GM12878 (cell line): Measurements from ENCODE around the gene TMEM109. TPM values are rescaled to one million over a fixed set of nuclear protein-coding genes. Genes with fewer than 3 reads are reported as not detected.

Experiments used
- ATAC-seq: fragments of 200-7000 bp; cut with Tn5 transposase; 3 replicates; pipeline ENCODE4 v1.9.1; 2020; ENCODE audit warnings: mild to moderate bottlenecking, moderate library complexity
- Bru-seq: library from RNA; stranded (reverse); fragments of 400-500 nt; gene quantifications from one replicate; lab custom pipeline; 2021; lab: Mats Ljungman, UMichigan
- BruChase-seq, 2 experiments: library from RNA; stranded (reverse); fragments of 400-500 nt; gene quantifications; one replicate each; lab custom pipeline; 2021; lab: Mats Ljungman, UMichigan
- BruUV-seq: library from RNA; stranded (reverse); fragments of 400-500 nt; replicated peaks from 2 replicates; lab custom pipeline; 2021; lab: Mats Ljungman, UMichigan
- CTCF ChIA-PET: fragments of 300-600 bp; sonication (Branson Sonifier 250); formaldehyde crosslinking; extraction: SDS; loops from one replicate; lab custom pipeline; 2021; ENCODE audit warnings: inconsistent platforms; lab: Yijun Ruan, JAX
- POLR2A ChIA-PET: fragments of 350-600 bp; formaldehyde crosslinking; extraction: SDS; loops from one replicate; lab custom pipeline; 2021; ENCODE audit warnings: inconsistent platforms; lab: Charles Lee
- RAD21 ChIA-PET: fragments of 300-600 bp; sonication (Branson Sonifier 250); formaldehyde crosslinking; loops from one replicate; lab custom pipeline; 2023; ENCODE audit warnings: antibody characterized with exemption; ENCODE audit not compliant: unreplicated experiment; lab: Charles Lee
- SMC1A ChIA-PET: fragments of 300-600 bp; sonication (Branson Sonifier 250); formaldehyde crosslinking; loops from one replicate; lab custom pipeline; 2023; ENCODE audit not compliant: unreplicated experiment, uncharacterized antibody; lab: Charles Lee
- DNase-seq: peaks from one replicate; pipeline ENCODE4 v3.0.0-alpha.2; 2011; ENCODE audit warnings: low read depth, low spot score
- FAIRE-seq: peaks from 3 replicates; lab custom pipeline; 2011; peaks lifted over from hg19 to GRCh38; lab: Jason Lieb, UNC
- H2AFZ ChIP-seq: 2 replicates; pipeline ENCODE4 v1.6.0; 2011; ENCODE audit warnings: low read depth, low read length, control low read depth; ENCODE audit not compliant: control insufficient read depth
- H3K27ac ChIP-seq: 2 replicates; pipeline ENCODE4 v1.5.1; 2011; ENCODE audit warnings: control low read depth; ENCODE audit not compliant: control insufficient read depth, insufficient read depth
- H3K27me3 ChIP-seq, 2 experiments: replicated peaks in 1 of 2; 2 replicates each; pipeline versions ENCODE4 v1.6.0 to v1.6.1; 2011; ENCODE audit warnings: low read length in 1 of 2; ENCODE audit not compliant: control insufficient read depth in 2 of 2, insufficient read depth in 2 of 2
- H3K36me3 ChIP-seq, 2 experiments: 2 replicates each; pipeline ENCODE4 v1.5.1; 2011; ENCODE audit warnings: low read length in 1 of 2; ENCODE audit not compliant: control insufficient read depth in 2 of 2, insufficient read depth in 2 of 2
- H3K4me1 ChIP-seq: 2 replicates; pipeline ENCODE4 v1.6.1; 2011; ENCODE audit warnings: mild to moderate bottlenecking, low read length, moderate library complexity, mixed read lengths; ENCODE audit not compliant: control insufficient read depth, insufficient read depth
- H3K4me2 ChIP-seq: 2 replicates; pipeline ENCODE4 v1.6.0; 2011; ENCODE audit warnings: control low read depth; ENCODE audit not compliant: control insufficient read depth, insufficient read depth
- H3K4me3 ChIP-seq: fragments of 200-600 bp; sonication (generic); 2 replicates; pipeline ENCODE4 v1.5.1; 2016
- H3K79me2 ChIP-seq: 2 replicates; pipeline ENCODE4 v1.6.0; 2011; ENCODE audit warnings: low read length; ENCODE audit not compliant: control insufficient read depth, insufficient read depth
- H3K9ac ChIP-seq: 2 replicates; pipeline ENCODE4 v1.8.0; 2011; ENCODE audit warnings: low read length, control low read depth, mixed read lengths; ENCODE audit not compliant: control insufficient read depth, insufficient read depth
- H3K9me3 ChIP-seq: replicated peaks from 3 replicates; pipeline ENCODE4 v1.5.1; 2011; ENCODE audit warnings: mild to moderate bottlenecking, low read length; ENCODE audit not compliant: control insufficient read depth, insufficient read depth
- H4K20me1 ChIP-seq: 2 replicates; pipeline ENCODE4 v1.6.0; 2011; ENCODE audit not compliant: control insufficient read depth, insufficient read depth
- BCL11A ChIP-seq: IDR thresholded peaks from 2 replicates; pipeline ENCODE4 v1.6.1; 2011; ENCODE audit warnings: low read depth, low read length
- FOXK2 ChIP-seq: fragments of 450-650 bp; IDR thresholded peaks from 2 replicates; pipeline ENCODE4 v1.6.1; 2017; ENCODE audit warnings: mild to moderate bottlenecking, moderate library complexity
- NR2F1 ChIP-seq: fragments of 450-650 bp; conservative IDR thresholded peaks from 2 replicates; pipeline ENCODE4 v1.6.1; 2017; ENCODE audit warnings: mild to moderate bottlenecking
- SREBF1 ChIP-seq: IDR thresholded peaks from 2 replicates; pipeline ENCODE4 v1.6.1; 2012; ENCODE audit warnings: mild to moderate bottlenecking, low read length
- SRF ChIP-seq, 2 experiments: IDR thresholded peaks; 2 replicates each; pipeline ENCODE4 v1.6.1; 2011; ENCODE audit warnings: low read depth in 2 of 2, low read length in 2 of 2, mild to moderate bottlenecking in 1 of 2, moderate library complexity in 1 of 2
- SUPT20H ChIP-seq: IDR thresholded peaks from 2 replicates; pipeline ENCODE4 v1.6.1; 2011; ENCODE audit warnings: low read depth, mild to moderate bottlenecking, low read length, moderate library complexity, borderline replicate concordance; ENCODE audit not compliant: control insufficient read depth
- TAF1 ChIP-seq: IDR thresholded peaks from 2 replicates; pipeline ENCODE4 v1.6.1; 2011; ENCODE audit warnings: mild to moderate bottlenecking, low read depth, low read length, borderline replicate concordance
- YY1 ChIP-seq: IDR thresholded peaks from 2 replicates; pipeline ENCODE4 v1.6.1; 2011; ENCODE audit warnings: low read depth, mild to moderate bottlenecking, low read length
- ZBTB40 ChIP-seq: fragments of 450-650 bp; IDR thresholded peaks from 2 replicates; pipeline ENCODE4 v1.6.1; 2016; ENCODE audit warnings: mild to moderate bottlenecking, moderate library complexity, borderline replicate concordance
- WGBS: methylation state at CpG from one replicate; pipeline ENCODE4 v1.1.6; 2016; ENCODE audit warnings: low lambda C conversion rate; ENCODE audit not compliant: insufficient replicate concordance, insufficient coverage; ENCODE audit errors: missing lambda C conversion rate; 5-methylcytosine and 5-hydroxymethylcytosine counted together
- in situ Hi-C: fragments of 300-500 bp; cut with MboI; formaldehyde crosslinking; loops from 9 replicates; pipeline ENCODE4 v1.14.3; 2018; ENCODE audit warnings: mixed read lengths
- intact Hi-C: fragments of 100-400 bp; cut with micrococcal nuclease; formaldehyde crosslinking; loops from one replicate; pipeline ENCODE4 v1.14.2; 2022; ENCODE audit not compliant: unreplicated experiment
- long read RNA-seq, 2 experiments: library from polyadenylated mRNA; unstranded; transcript quantifications; one replicate each; pipeline ENCODE4 v2.0.0, GENCODE V29; 2019 to 2020
- polyA minus RNA-seq, 3 experiments: library from RNA; depleted of rRNA, polyadenylated mRNA; stranded (reverse); fragments of >200 nt; gene quantifications; 2 replicates each; pipeline ENCODE4 v1.2.3, GENCODE V29; 2011
- polyA plus RNA-seq, 11 experiments: library from polyadenylated mRNA; depleted of rRNA in 4 of 11; unstranded in 6 of 11; stranded (reverse) in 5 of 11; fragments of >200 nt; fragmentation: Nextera tagmentation in 4 of 11; fragmentation: Illumina TruSeq in 1 of 11; extraction: Ambion mirVana in 4 of 11; extraction: Trizol in 1 of 11; gene quantifications; 1 replicate in 1 of 11; 2 replicates in 10 of 11; pipeline versions ENCODE4 v1.2.1 to v1.2.3, GENCODE V29; 2011 to 2016; ENCODE audit warnings: inconsistent platforms in 2 of 11, missing spikeins in 2 of 11, low read depth in 1 of 11
- total RNA-seq, 4 experiments: library from RNA; depleted of rRNA in 3 of 4; stranded (reverse); fragments of >200 nt in 3 of 4; fragmentation: Illumina TruSeq in 1 of 4; extraction: Trizol in 1 of 4; gene quantifications; 2 replicates each; pipeline versions ENCODE4 v1.2.1 to v1.2.3, GENCODE V29; 2013 to 2021
- TF ChIP-seq, protein P1 (sequence below): IDR thresholded peaks from 2 replicates; pipeline ENCODE4 v1.6.1; 2011; ENCODE audit warnings: low read depth, low read length, improper control_type of control experiment, borderline replicate concordance

The TMEM109 gene
- 19.0 and 20.8 TPM in 2 replicates for total RNA-seq (2013; cell fraction: nucleolus; rRNA removed)
- total RNA-seq (2014; rRNA removed) (62.8 and 66.8 TPM in 2 replicates), total RNA-seq (2014; rRNA removed; fragmentation: Illumina TruSeq; extraction: Trizol) (38.3 and 43.3 TPM in 2 replicates), total RNA-seq (2021) (124 and 128 TPM in 2 replicates), polyA plus RNA-seq (2011; rRNA removed) (8.1 and 25.7 TPM in 2 replicates), polyA plus RNA-seq (2014; fragmentation: Illumina TruSeq; extraction: Trizol) (73.9 and 115 TPM in 2 replicates), polyA plus RNA-seq (2014; fragmentation: Nextera tagmentation; extraction: Ambion mirVana) (10 to 100 TPM; 21.9 to 52.9 TPM), polyA plus RNA-seq (2014; rRNA removed) (104 and 117 TPM in 2 replicates), polyA plus RNA-seq (2016; fragmentation: Nextera tagmentation; extraction: Ambion mirVana) (100 to 1,000 TPM; 179 to 199 TPM), polyA minus RNA-seq (2011; rRNA and poly(A)+ RNA removed) (15.6 and 17.1 TPM in 2 replicates), Bru-seq, nascent RNA (percentile 61 among the genes with signal in this experiment), BruChase-seq, experiment 1, labeled RNA remaining after a 6-hour chase (percentile 76 among the genes with signal in this experiment), BruChase-seq, experiment 2, labeled RNA remaining after a 2-hour chase (percentile 69 among the genes with signal in this experiment)
- 52.2 TPM for polyA plus RNA-seq (2011; ENCODE audit: low read depth)
- 37.4 and 37.6 TPM in 2 replicates for polyA plus RNA-seq (2011; cell fraction: cytosol; rRNA removed)
- polyA plus RNA-seq (2011; cell fraction: nucleus; rRNA removed), result 18.8 and 25.3 TPM in 2 replicates
- polyA plus RNA-seq (2012), result 42.7 and 46.8 TPM in 2 replicates
- polyA minus RNA-seq (2011; cell fraction: cytosol; rRNA and poly(A)+ RNA removed), result 8.0 and 8.4 TPM in 2 replicates
- 4.8 and 7.1 TPM in 2 replicates for polyA minus RNA-seq (2011; cell fraction: nucleus; rRNA and poly(A)+ RNA removed)
- long read RNA-seq, experiment 1, transcript TMEM109-201 (4 exons, 2,413 nt), result major isoform, 78 of 85 reads
- long read RNA-seq, experiment 1, partial matches to known transcripts, result 0 of 85 reads
- long read RNA-seq, experiment 1, other reads (novel, unspliced or antisense), result 5 of 85 reads
- long read RNA-seq, experiment 2, transcript TMEM109-201 (4 exons, 2,413 nt), result major isoform, 7 of 15 reads
- long read RNA-seq, experiment 2, partial matches to known transcripts, result 8 of 15 reads
- long read RNA-seq, experiment 2, other reads (novel, unspliced or antisense), result 0 of 15 reads

GRCh38 chr11:60913793-60914632, at the start of gene TMEM109:
Gene TMEM109 (plus strand): TSS chr11:60914158. CDS start chr11:60919694, 5,536 bp downstream.
- CTCF ChIA-PET, result interaction anchor here (0.5 to 4.5 kb wide), 25 partner anchors 8 to 948 kb away, joined by 3 to 46 read pairs (median 4); partner anchors contain the start of genes MS4A15, PRPF19, TMEM132A and TMEM216
- in situ Hi-C loops, result no loop called here
- FAIRE-seq, result peak; percentile 95
- Histone ChIP-seq H3K36me3 (no peaks in the 10 kb centered on the region; a peak in 1 of 4 replicates), H4K20me1 (no peaks in the 10 kb centered on the region), H3K27me3 (no peaks in the 10 kb centered on the region), H3K4me2 (peak within 1 kb of the TSS; percentile 99), H2AFZ (peak within 1 kb of the TSS; percentile 100), H3K27ac (peak within 1 kb of the TSS; percentile 94), H3K9me3 (peaks cover 5% of the 10 kb centered on the region), H3K4me1 (peaks cover 59% of the 10 kb centered on the region), H3K79me2 (peaks cover 34% of the 10 kb centered on the region), H3K4me3 (peak within 1 kb of the TSS; percentile 82), H3K9ac (peak within 1 kb of the TSS; percentile 85)
- RAD21 ChIA-PET, result interaction anchor here (0.8 to 5.9 kb wide), 21 partner anchors 9 to 274 kb away, joined by 3 to 43 read pairs (median 4); partner anchors contain the start of gene TMEM132A
- SMC1A ChIA-PET, result interaction anchor here (0.7 to 5.9 kb wide), 22 partner anchors 9 to 479 kb away, joined by 3 to 76 read pairs (median 5); partner anchors contain the start of genes MS4A1, SLC15A3, TMEM132A and TMEM216
- POLR2A ChIA-PET, result interaction anchor here (0.6 to 3.2 kb wide), 19 partner anchors 9 to 447 kb away, joined by 3 to 11 read pairs (median 5); partner anchors contain the start of genes SLC15A3 and TMEM132A
- peak; percentile 67 for ATAC-seq
- WGBS, result under 1% methylated on average over 70 of the region's 70 CpGs
- DNase-seq, result peak; percentile 86
- TSS peak; percentile 67 for BruUV-seq
- intact Hi-C loops, result loop anchor here (2.0 kb wide), 2 partner anchors 39 to 147 kb away; partner anchors contain the start of gene SLC15A3
- 0 out of 2 replicates have a peak, but pooled peaks have one; percentile 34 for TF ChIP-seq NR2F1
- peak; percentile 70; the same call in 1 of the 2 replicates for TF ChIP-seq YY1
- no peak for TF ChIP-seq BCL11A
- peak; percentile 50; the same call in 1 of the 2 replicates for TF ChIP-seq SREBF1
- no peak for TF ChIP-seq FOXK2
- TF ChIP-seq, protein P1, sequence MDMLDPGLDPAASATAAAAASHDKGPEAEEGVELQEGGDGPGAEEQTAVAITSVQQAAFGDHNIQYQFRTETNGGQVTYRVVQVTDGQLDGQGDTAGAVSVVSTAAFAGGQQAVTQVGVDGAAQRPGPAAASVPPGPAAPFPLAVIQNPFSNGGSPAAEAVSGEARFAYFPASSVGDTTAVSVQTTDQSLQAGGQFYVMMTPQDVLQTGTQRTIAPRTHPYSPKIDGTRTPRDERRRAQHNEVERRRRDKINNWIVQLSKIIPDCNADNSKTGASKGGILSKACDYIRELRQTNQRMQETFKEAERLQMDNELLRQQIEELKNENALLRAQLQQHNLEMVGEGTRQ, result no peak
- TF ChIP-seq SRF (IDR thresholded peaks at IDR 0.05; ENCODE audit: low read depth in 2 of 2, low read length in 2 of 2), result no peak
- TF ChIP-seq ZBTB40, result peak; percentile 71; the same call in 1 of the 2 replicates
- no peak for TF ChIP-seq SUPT20H
- TF ChIP-seq TAF1, result 0 out of 2 replicates have a peak, but pooled peaks have one; percentile 29
